GM12891 (cell line): ENCODE data around the gene FAM229B.

Source experiments
- POLR2A ChIP-seq: IDR thresholded peaks from 2 replicates; pipeline ENCODE4 v1.6.1; 2011; ENCODE audit warnings: low read depth, low read length, control low read depth
- POLR2AphosphoS5 ChIP-seq: IDR thresholded peaks from 2 replicates; pipeline ENCODE4 v1.6.1; 2011; ENCODE audit warnings: low read depth, low read length, control low read depth

- TF ChIP-seq POLR2A, result no peak
- TF ChIP-seq POLR2AphosphoS5, result no peak
These were observed 24.4 kb upstream of the FAM229B start for GRCh38 chr6:112062966-112063365.
